NCI-H2171 treated with DMSO at 0.1 percent for 48 hours (cell line): ENCODE data around the gene LPO.

ENCODE experiments used
- DNase-seq: peaks from one replicate; lab custom pipeline; 2025; lab: John Stamatoyannopoulos, UW

LPO gene

GRCh38 chr17:58303971-58304749 is 65.8 kb downstream of the LPO start:
- peak; percentile 98 for DNase-seq

- DNase-seq, result no peak
These were observed 66.5 kb downstream of the LPO start for GRCh38 chr17:58304750-58305486.

GRCh38 chr17:58305626-58306025 is 67.2 kb downstream of the LPO start:
- no peak for DNase-seq

- no peak for DNase-seq
These were observed 68.0 kb downstream of the LPO start for GRCh38 chr17:58306131-58306951.

GRCh38 chr17:58307468-58308172 is 69.2 kb downstream of the LPO start:
- DNase-seq, result no peak

- DNase-seq, result no peak
These were observed 70.0 kb downstream of the LPO start for GRCh38 chr17:58308173-58308984.

- DNase-seq, result no peak
These were observed 70.9 kb downstream of the LPO start for GRCh38 chr17:58308985-58309917.

- no peak for DNase-seq
These were observed 71.5 kb downstream of the LPO start for GRCh38 chr17:58309918-58310259.

- peak; percentile 95 for DNase-seq
These were observed 72.4 kb downstream of the LPO start for GRCh38 chr17:58310511-58311428.

- no peak for DNase-seq
These were observed 73.1 kb downstream of the LPO start for GRCh38 chr17:58311429-58311894.

GRCh38 chr17:58312021-58312630 is 73.7 kb downstream of the LPO start:
- DNase-seq, result no peak

GRCh38 chr17:58312829-58313228 is 74.4 kb downstream of the LPO start:
- DNase-seq, result peak; percentile 26

- DNase-seq, result peak; percentile 95
These were observed 75.7 kb downstream of the LPO start for GRCh38 chr17:58313815-58314705.

- DNase-seq, result no peak
These were observed 76.3 kb downstream of the LPO start for GRCh38 chr17:58314706-58315015.

GRCh38 chr17:58315281-58315711 is 76.9 kb downstream of the LPO start:
- peak; percentile 91 for DNase-seq

GRCh38 chr17:58315750-58316149 is 77.4 kb downstream of the LPO start:
- no peak for DNase-seq

GRCh38 chr17:58316260-58316960 is 78.0 kb downstream of the LPO start:
- no peak for DNase-seq
